ENCODE measurements around the gene LRRC8A. TPM values are rescaled to one million over a fixed set of nuclear protein-coding genes. Genes with fewer than 3 reads are reported as not detected.

The LRRC8A gene
- total and polyA plus RNA-seq, 2 of the 4 experiments (the other 2 are of a cell fraction), result 42.8 to 60.9 TPM

DNA sequence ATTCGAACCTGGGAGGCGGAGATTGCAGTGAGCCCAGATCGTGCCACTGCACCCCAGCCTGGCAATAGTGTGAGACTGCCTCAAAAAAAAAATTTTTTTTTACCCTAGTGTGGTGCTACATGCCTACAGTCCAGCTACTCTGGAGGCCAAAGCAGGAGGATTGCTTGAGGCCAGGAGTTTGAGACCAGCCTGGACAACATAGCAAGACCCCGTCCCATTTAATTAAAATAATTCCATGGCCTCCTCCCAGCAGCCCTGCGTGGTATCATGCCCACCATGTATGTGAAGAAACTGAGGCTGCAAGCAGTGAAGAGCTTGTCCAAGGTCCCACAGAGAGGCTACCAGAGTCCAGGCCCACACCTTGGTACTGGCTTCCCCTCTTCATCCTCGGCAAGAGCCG, 19.4 kb downstream of the LRRC8A start:
- WGBS, 2 experiments (ENCODE audit: extremely low coverage in 2 of 2, insufficient read length in 1 of 2), result 100% methylated on average over 2 of the region's 7 CpGs; no CpG with 5 or more reads in 1 of the 2 experiments
- Histone ChIP-seq H2AK5ac (ENCODE audit: low read depth, low read length) (no peak overlapping the region), H3K18ac (ENCODE audit: low read depth, low read length) (no peak overlapping the region), H3K14ac (replicated peaks; ENCODE audit: low read depth, low read length) (no peak overlapping the region), H3K36me3 (ENCODE audit: control insufficient read depth, insufficient read depth, low read length) (peaks cover 21% of the 10 kb centered on the region), H3K27me3 (ENCODE audit: control insufficient read depth, insufficient read depth, low read length) (no peaks in the 10 kb centered on the region), H2AK9ac (replicated peaks; ENCODE audit: low read depth, low read length, poor library complexity) (no peak overlapping the region), H3K9me3 (ENCODE audit: control insufficient read depth, insufficient read depth, low read length) (no peaks in the 10 kb centered on the region), H3K23ac (ENCODE audit: low read depth, low read length) (no peak overlapping the region), H2BK5ac (ENCODE audit: low read depth, low read length, poor library complexity, severe bottlenecking) (no peak overlapping the region), H3K56ac (ENCODE audit: extremely low read depth, insufficient read depth, low read length) (no peak overlapping the region), H4K20me1 (ENCODE audit: insufficient read depth, low read length) (peaks cover 16% of the 10 kb centered on the region), H2BK20ac (ENCODE audit: low read depth, low read length) (no peak overlapping the region), H4K5ac (ENCODE audit: low read depth, low read length) (no peak overlapping the region), H2BK15ac (ENCODE audit: low read depth, low read length) (no peak overlapping the region), H3K27ac (ENCODE audit: insufficient read depth, low read length) (no peak overlapping the region), H3K4ac (ENCODE audit: low read depth, low read length) (no peak overlapping the region), H3K4me3 (ENCODE audit: insufficient read depth, low read depth, low read length) (no peak overlapping the region), H4K91ac (ENCODE audit: insufficient read depth, low read depth, low read length) (no peak overlapping the region), H3K79me1 (ENCODE audit: low read depth in 1 of 2, low read length in 2 of 2) (peaks cover 25 to 74% of the 10 kb centered on the region in 2 experiments), H3K9ac (ENCODE audit: low read depth, low read length) (no peak overlapping the region), H3K4me1 (ENCODE audit: control insufficient read depth, insufficient read depth, low read length) (peaks cover 4% of the 10 kb centered on the region), H4K8ac (ENCODE audit: low read depth in 2 of 2, low read length in 2 of 2) (no peak overlapping the region), H2BK120ac (ENCODE audit: low read depth, low read length) (no peak overlapping the region), H2AFZ (replicated peaks; ENCODE audit: low read length, poor library complexity) (no peak overlapping the region), H3K9me1 (ENCODE audit: insufficient read depth, low read length) (peaks cover 18% of the 10 kb centered on the region), H3K4me2 (ENCODE audit: low read depth, low read length) (no peak overlapping the region)
- no TSS peak for BruUV-seq (replicated peaks)
- TF ChIP-seq MAZ (IDR thresholded peaks at IDR 0.05; ENCODE audit: borderline replicate concordance, low read depth, low read length), result no peak
- TF ChIP-seq, protein P1, sequence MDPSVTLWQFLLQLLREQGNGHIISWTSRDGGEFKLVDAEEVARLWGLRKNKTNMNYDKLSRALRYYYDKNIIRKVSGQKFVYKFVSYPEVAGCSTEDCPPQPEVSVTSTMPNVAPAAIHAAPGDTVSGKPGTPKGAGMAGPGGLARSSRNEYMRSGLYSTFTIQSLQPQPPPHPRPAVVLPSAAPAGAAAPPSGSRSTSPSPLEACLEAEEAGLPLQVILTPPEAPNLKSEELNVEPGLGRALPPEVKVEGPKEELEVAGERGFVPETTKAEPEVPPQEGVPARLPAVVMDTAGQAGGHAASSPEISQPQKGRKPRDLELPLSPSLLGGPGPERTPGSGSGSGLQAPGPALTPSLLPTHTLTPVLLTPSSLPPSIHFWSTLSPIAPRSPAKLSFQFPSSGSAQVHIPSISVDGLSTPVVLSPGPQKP (IDR thresholded peaks at IDR 0.05; ENCODE audit: borderline replicate concordance, low read depth, low read length), result no peak
- TF ChIP-seq, protein P2, sequence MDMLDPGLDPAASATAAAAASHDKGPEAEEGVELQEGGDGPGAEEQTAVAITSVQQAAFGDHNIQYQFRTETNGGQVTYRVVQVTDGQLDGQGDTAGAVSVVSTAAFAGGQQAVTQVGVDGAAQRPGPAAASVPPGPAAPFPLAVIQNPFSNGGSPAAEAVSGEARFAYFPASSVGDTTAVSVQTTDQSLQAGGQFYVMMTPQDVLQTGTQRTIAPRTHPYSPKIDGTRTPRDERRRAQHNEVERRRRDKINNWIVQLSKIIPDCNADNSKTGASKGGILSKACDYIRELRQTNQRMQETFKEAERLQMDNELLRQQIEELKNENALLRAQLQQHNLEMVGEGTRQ (IDR thresholded peaks at IDR 0.05; ENCODE audit: low read depth, low read length), result no peak
- no peak for TF ChIP-seq POLR2A (IDR thresholded peaks at IDR 0.05; ENCODE audit: low read depth, low read length)
- no peak for TF ChIP-seq RAD21 (IDR thresholded peaks at IDR 0.05; ENCODE audit: low read length)
- TF ChIP-seq FOS (IDR thresholded peaks at IDR 0.05; ENCODE audit: low read depth, low read length), result no peak
- TF ChIP-seq CHD1 (IDR thresholded peaks at IDR 0.05; ENCODE audit: low read depth, low read length), result no peak
- TF ChIP-seq CEBPB (IDR thresholded peaks at IDR 0.05; ENCODE audit: low read depth, low read length), result no peak
- no peak for TF ChIP-seq SMC3 (IDR thresholded peaks at IDR 0.05; ENCODE audit: low read depth, low read length)
- no peak for TF ChIP-seq RFX5 (IDR thresholded peaks at IDR 0.05; ENCODE audit: low read depth, low read length)
- TF ChIP-seq MXI1 (IDR thresholded peaks at IDR 0.05; ENCODE audit: borderline replicate concordance, low read depth, low read length), result no peak
- TF ChIP-seq NFE2L2 (IDR thresholded peaks at IDR 0.05; ENCODE audit: low read depth, low read length), result no peak
- TF ChIP-seq RCOR1 (IDR thresholded peaks at IDR 0.05; ENCODE audit: insufficient replicate concordance, low read length), result no peak
- TF ChIP-seq MAFK (IDR thresholded peaks at IDR 0.05; ENCODE audit: low read depth, low read length), result no peak
- no peak for TF ChIP-seq BHLHE40 (IDR thresholded peaks at IDR 0.05; ENCODE audit: low read depth, low read length)
- TF ChIP-seq, protein P3, sequence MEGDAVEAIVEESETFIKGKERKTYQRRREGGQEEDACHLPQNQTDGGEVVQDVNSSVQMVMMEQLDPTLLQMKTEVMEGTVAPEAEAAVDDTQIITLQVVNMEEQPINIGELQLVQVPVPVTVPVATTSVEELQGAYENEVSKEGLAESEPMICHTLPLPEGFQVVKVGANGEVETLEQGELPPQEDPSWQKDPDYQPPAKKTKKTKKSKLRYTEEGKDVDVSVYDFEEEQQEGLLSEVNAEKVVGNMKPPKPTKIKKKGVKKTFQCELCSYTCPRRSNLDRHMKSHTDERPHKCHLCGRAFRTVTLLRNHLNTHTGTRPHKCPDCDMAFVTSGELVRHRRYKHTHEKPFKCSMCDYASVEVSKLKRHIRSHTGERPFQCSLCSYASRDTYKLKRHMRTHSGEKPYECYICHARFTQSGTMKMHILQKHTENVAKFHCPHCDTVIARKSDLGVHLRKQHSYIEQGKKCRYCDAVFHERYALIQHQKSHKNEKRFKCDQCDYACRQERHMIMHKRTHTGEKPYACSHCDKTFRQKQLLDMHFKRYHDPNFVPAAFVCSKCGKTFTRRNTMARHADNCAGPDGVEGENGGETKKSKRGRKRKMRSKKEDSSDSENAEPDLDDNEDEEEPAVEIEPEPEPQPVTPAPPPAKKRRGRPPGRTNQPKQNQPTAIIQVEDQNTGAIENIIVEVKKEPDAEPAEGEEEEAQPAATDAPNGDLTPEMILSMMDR (conservative IDR thresholded peaks at IDR 0.05; ENCODE audit: low read depth, low read length), result no peak
- POLR2A ChIA-PET (ENCODE audit: unreplicated experiment), result no interaction called here
- dilution Hi-C loops (cut with HindIII; ENCODE audit: low sequenced_read_pairs, unreplicated experiment) (no loop called here), in situ Hi-C loops (cut with MboI; ENCODE audit: low sequenced_read_pairs) (no loop called here), intact Hi-C loops (cut with micrococcal nuclease) (no loop called here)
- no peak for ATAC-seq (ENCODE audit: low read depth)
- CTCF ChIA-PET, result no interaction called here
- no peak for DNase-seq
